HG03439 (cell line): ENCODE results near the gene RASAL2.

Source experiments
- ATAC-seq: cut with Tn5 transposase; IDR thresholded peaks from one replicate; pipeline ENCODE4 v1.9.1; 2021; ENCODE audit warnings: mild to moderate bottlenecking, moderate library complexity; ENCODE audit not compliant: unreplicated experiment

Gene RASAL2

GRCh38 chr1:178418284-178418955 is 324.5 kb downstream of the RASAL2 start:
- peak; percentile 66 for ATAC-seq

- no peak for ATAC-seq
These were observed 340.5 kb downstream of the RASAL2 start for GRCh38 chr1:178434360-178434759.

GRCh38 chr1:178434899-178435435 is 341.1 kb downstream of the RASAL2 start:
- no peak for ATAC-seq

GRCh38 chr1:178436899-178437298 is 343.0 kb downstream of the RASAL2 start:
- no peak for ATAC-seq

- no peak for ATAC-seq
These were observed 344.5 kb downstream of the RASAL2 start for GRCh38 chr1:178438432-178438831.

GRCh38 chr1:178442925-178443324 is 349.0 kb downstream of the RASAL2 start:
- no peak for ATAC-seq

GRCh38 chr1:178450871-178451270 is 357.0 kb downstream of the RASAL2 start:
- ATAC-seq: no peak

- no peak for ATAC-seq
These were observed 357.6 kb downstream of the RASAL2 start for GRCh38 chr1:178451529-178451928.

- ATAC-seq: no peak
These were observed 358.1 kb downstream of the RASAL2 start for GRCh38 chr1:178452013-178452412.

GRCh38 chr1:178456472-178456871 is 362.6 kb downstream of the RASAL2 start:
- no peak for ATAC-seq

GRCh38 chr1:178457651-178458050 is 363.7 kb downstream of the RASAL2 start:
- ATAC-seq: no peak

- ATAC-seq: no peak
These were observed 364.3 kb downstream of the RASAL2 start for GRCh38 chr1:178458203-178458602.

- ATAC-seq: no peak
These were observed 367.2 kb downstream of the RASAL2 start for GRCh38 chr1:178461104-178461503.

- no peak for ATAC-seq
These were observed 367.8 kb downstream of the RASAL2 start for GRCh38 chr1:178461701-178462100.

- no peak for ATAC-seq
These were observed 370.2 kb downstream of the RASAL2 start for GRCh38 chr1:178464141-178464540.

GRCh38 chr1:178464566-178464965 is 370.7 kb downstream of the RASAL2 start:
- ATAC-seq: no peak

GRCh38 chr1:178465011-178465410 is 371.1 kb downstream of the RASAL2 start:
- no peak for ATAC-seq

- no peak for ATAC-seq
These were observed 373.9 kb downstream of the RASAL2 start for GRCh38 chr1:178467837-178468236.

- ATAC-seq: no peak
These were observed 376.6 kb downstream of the RASAL2 start for GRCh38 chr1:178470411-178470960.

- no peak for ATAC-seq
These were observed 378.6 kb downstream of the RASAL2 start for GRCh38 chr1:178472531-178472930.

- no peak for ATAC-seq
These were observed 383.5 kb downstream of the RASAL2 start for GRCh38 chr1:178477373-178477772.

GRCh38 chr1:178477841-178478240 is 383.9 kb downstream of the RASAL2 start:
- no peak for ATAC-seq
